GM21360 (cell line): Measurements from ENCODE around the gene CACNA1C.
"Not testable (repeated sequence)": the region's sequence is repeated elsewhere in the genome, so short reads cannot be mapped to it uniquely, and the experiment has no call there.

Source experiments
- ATAC-seq: cut with Tn5 transposase; IDR thresholded peaks from one replicate; pipeline ENCODE4 v1.9.1; 2021; ENCODE audit warnings: mild to moderate bottlenecking, moderate library complexity; ENCODE audit not compliant: unreplicated experiment

CACNA1C gene

GRCh38 chr12:2668816-2669215 lies 616.0 kb downstream of the CACNA1C start:
- ATAC-seq: no peak

GRCh38 chr12:2669560-2669959 lies 616.8 kb downstream of the CACNA1C start:
- no peak for ATAC-seq

GRCh38 chr12:2672863-2673262 lies 620.1 kb downstream of the CACNA1C start:
- ATAC-seq: no peak

- ATAC-seq: no peak
Measured at GRCh38 chr12:2673966-2674810, 621.4 kb downstream of the CACNA1C start.

GRCh38 chr12:2675776-2676175 lies 623.0 kb downstream of the CACNA1C start:
- ATAC-seq: no peak

- ATAC-seq: no peak
Measured at GRCh38 chr12:2677142-2677880, 624.5 kb downstream of the CACNA1C start.

GRCh38 chr12:2678426-2678825 lies 625.6 kb downstream of the CACNA1C start:
- ATAC-seq: no peak

GRCh38 chr12:2679068-2679815 lies 626.5 kb downstream of the CACNA1C start:
- ATAC-seq: no peak

- ATAC-seq: no peak
Measured at GRCh38 chr12:2679816-2680675, 627.3 kb downstream of the CACNA1C start.

- no peak for ATAC-seq
Measured at GRCh38 chr12:2680676-2681039, 627.9 kb downstream of the CACNA1C start.

GRCh38 chr12:2681450-2682205 lies 628.8 kb downstream of the CACNA1C start:
- no peak for ATAC-seq

- no peak for ATAC-seq
Measured at GRCh38 chr12:2682296-2683251, 629.8 kb downstream of the CACNA1C start.

GRCh38 chr12:2683283-2684025 lies 630.7 kb downstream of the CACNA1C start:
- ATAC-seq: no peak

GRCh38 chr12:2684026-2684325 lies 631.2 kb downstream of the CACNA1C start:
- ATAC-seq: not testable (repeated sequence)

GRCh38 chr12:2685620-2686279 lies 633.0 kb downstream of the CACNA1C start:
- ATAC-seq: not testable (repeated sequence)

GRCh38 chr12:2686280-2686646 lies 633.5 kb downstream of the CACNA1C start:
- no peak for ATAC-seq

- no peak for ATAC-seq
Measured at GRCh38 chr12:2687058-2687457, 634.3 kb downstream of the CACNA1C start.

GRCh38 chr12:2687726-2688125 lies 634.9 kb downstream of the CACNA1C start:
- no peak for ATAC-seq
